ENCODE results near the gene CLEC2D.

Gene CLEC2D

GRCh38 chr12:9698681-9699080 is 29.2 kb downstream of the CLEC2D start:
- Histone ChIP-seq H3K36me3 (ENCODE audit: control insufficient read depth, low read length) (peaks cover 31% of the 10 kb centered on the region), H3K4me3 (ENCODE audit: low read length) (no peak overlapping the region), H3F3A (ENCODE audit: control insufficient read depth, insufficient read depth) (peaks cover 52% of the 10 kb centered on the region), H3K9me2 (replicated peaks; ENCODE audit: control insufficient read depth, low read length) (no peaks in the 10 kb centered on the region), H3K4me2 (ENCODE audit: low read length) (no peak overlapping the region), H3K27ac (ENCODE audit: low read depth, low read length) (no peak overlapping the region; the same call in 1 of the 2 replicates), H3K9me3 (ENCODE audit: control insufficient read depth, insufficient read depth, low read length) (no peaks in the 10 kb centered on the region), H3K27me3 (ENCODE audit: control insufficient read depth, low read length) (no peaks in the 10 kb centered on the region), H3K79me2 (ENCODE audit: control insufficient read depth, low read length) (no peaks in the 10 kb centered on the region), H4K20me1 (ENCODE audit: control insufficient read depth, insufficient read depth, low read depth, low read length) (no peaks in the 10 kb centered on the region), H3K4me1 (ENCODE audit: control insufficient read depth, low read length) (peaks cover 39% of the 10 kb centered on the region)
- TF ChIP-seq CTCF (IDR thresholded peaks at IDR 0.05; ENCODE audit: low read depth, low read length, poor library complexity, severe bottlenecking) (no peak), EZH2phosphoT487 (IDR thresholded peaks at IDR 0.05; ENCODE audit: borderline replicate concordance, low read length) (no peak)

GRCh38 chr12:9699269-9699897 is 29.9 kb downstream of the CLEC2D start:
- H3K4me2 ChIP-seq (ENCODE audit: low read length): no peak overlapping the region
- H3K36me3 ChIP-seq (ENCODE audit: control insufficient read depth, low read length): peaks cover 24% of the 10 kb centered on the region
- H3K27me3 ChIP-seq (ENCODE audit: control insufficient read depth, low read length): no peaks in the 10 kb centered on the region
- 0 out of 2 replicates have a peak, but pooled peaks cover under 1% of the 10 kb centered on the region for H3K9me3 ChIP-seq (ENCODE audit: control insufficient read depth, insufficient read depth, low read length)
- peaks cover 39% of the 10 kb centered on the region for H3K4me1 ChIP-seq (ENCODE audit: control insufficient read depth, low read length)
- H4K20me1 ChIP-seq (ENCODE audit: control insufficient read depth, insufficient read depth, low read depth, low read length): no peaks in the 10 kb centered on the region
- no peaks in the 10 kb centered on the region for H3K79me2 ChIP-seq (ENCODE audit: control insufficient read depth, low read length)
- H3K27ac ChIP-seq (ENCODE audit: low read depth, low read length): no peak overlapping the region; the same call in 1 of the 2 replicates
- no peaks in the 10 kb centered on the region for H3K9me2 ChIP-seq (replicated peaks; ENCODE audit: control insufficient read depth, low read length)
- TF ChIP-seq EZH2phosphoT487 (IDR thresholded peaks at IDR 0.05; ENCODE audit: borderline replicate concordance, low read length) (no peak), CTCF (IDR thresholded peaks at IDR 0.05; ENCODE audit: low read depth, low read length, poor library complexity, severe bottlenecking) (no peak)
- no peak overlapping the region for H3K4me3 ChIP-seq (ENCODE audit: low read length)
- H3F3A ChIP-seq (ENCODE audit: control insufficient read depth, insufficient read depth): peaks cover 57% of the 10 kb centered on the region

GRCh38 chr12:9699898-9700605 is 30.5 kb downstream of the CLEC2D start:
- no peak overlapping the region for H3K4me2 ChIP-seq (ENCODE audit: low read length)
- peaks cover 57% of the 10 kb centered on the region for H3F3A ChIP-seq (ENCODE audit: control insufficient read depth, insufficient read depth)
- H4K20me1 ChIP-seq (ENCODE audit: control insufficient read depth, insufficient read depth, low read depth, low read length): no peaks in the 10 kb centered on the region
- H3K27me3 ChIP-seq (ENCODE audit: control insufficient read depth, low read length): no peaks in the 10 kb centered on the region
- H3K27ac ChIP-seq (ENCODE audit: low read depth, low read length): 0 out of 2 replicates have a peak overlapping the region, but pooled peaks have one; percentile 4
- peaks cover 39% of the 10 kb centered on the region for H3K4me1 ChIP-seq (ENCODE audit: control insufficient read depth, low read length)
- no peak overlapping the region for H3K4me3 ChIP-seq (ENCODE audit: low read length)
- 0 out of 2 replicates have a peak, but pooled peaks cover 3% of the 10 kb centered on the region for H3K9me3 ChIP-seq (ENCODE audit: control insufficient read depth, insufficient read depth, low read length)
- H3K79me2 ChIP-seq (ENCODE audit: control insufficient read depth, low read length): no peaks in the 10 kb centered on the region
- H3K36me3 ChIP-seq (ENCODE audit: control insufficient read depth, low read length): peaks cover 17% of the 10 kb centered on the region
- no peak for TF ChIP-seq EZH2phosphoT487 (IDR thresholded peaks at IDR 0.05; ENCODE audit: borderline replicate concordance, low read length)
- TF ChIP-seq CTCF (IDR thresholded peaks at IDR 0.05; ENCODE audit: low read depth, low read length, poor library complexity, severe bottlenecking): no peak
- H3K9me2 ChIP-seq (replicated peaks; ENCODE audit: control insufficient read depth, low read length): no peaks in the 10 kb centered on the region

Measured in DOHH2 (cell line).